Measurements from ENCODE around the gene AREL1.
A peak's percentile ranks its signal among the peaks of the same experiment; 100 is the strongest.
"Not testable (repeated sequence)": the region's sequence is repeated elsewhere in the genome, so short reads cannot be mapped to it uniquely, and the experiment has no call there.

Gene AREL1

GRCh38 chr14:74712499-74713394, at the start of gene AREL1, which contains the start of gene FCF1:
TSS of gene AREL1 (minus strand) at chr14:74713080. CDS start at chr14:74685615, 27,465 bp downstream.
TSS of gene FCF1 (plus strand) at chr14:74713144. CDS start at chr14:74713198, 54 bp downstream.
- peak; percentile 92 for DNase-seq (ENCODE audit: low spot score)

GRCh38 chr14:74758505-74758904, 45.6 kb upstream of the AREL1 start:
- DNase-seq (ENCODE audit: low spot score), result not testable (repeated sequence)

GRCh38 chr14:74756326-74756725, 43.4 kb upstream of the AREL1 start:
- no peak for DNase-seq (ENCODE audit: low spot score)

- no peak for DNase-seq (ENCODE audit: low spot score)
These were observed 42.0 kb upstream of the AREL1 start for GRCh38 chr14:74754899-74755298.

GRCh38 chr14:74754157-74754556, 41.3 kb upstream of the AREL1 start:
- no peak for DNase-seq (ENCODE audit: low spot score)

- DNase-seq (ENCODE audit: low spot score), result no peak
These were observed 34.4 kb upstream of the AREL1 start for GRCh38 chr14:74747237-74747636.

GRCh38 chr14:74739293-74740030, 26.6 kb upstream of the AREL1 start:
- DNase-seq (ENCODE audit: low spot score), result no peak

- no peak for DNase-seq (ENCODE audit: low spot score)
These were observed 25.0 kb upstream of the AREL1 start for GRCh38 chr14:74737753-74738325.

- no peak for DNase-seq (ENCODE audit: low spot score)
These were observed 22.2 kb upstream of the AREL1 start for GRCh38 chr14:74735125-74735524.

GRCh38 chr14:74733221-74733620, 20.3 kb upstream of the AREL1 start:
- DNase-seq (ENCODE audit: low spot score), result no peak

- DNase-seq (ENCODE audit: low spot score), result no peak
These were observed 19.5 kb upstream of the AREL1 start for GRCh38 chr14:74732387-74732786.

- no peak for DNase-seq (ENCODE audit: low spot score)
These were observed 10.3 kb upstream of the AREL1 start for GRCh38 chr14:74723134-74723533.

GRCh38 chr14:74720526-74720925, 7.6 kb upstream of the AREL1 start:
- DNase-seq (ENCODE audit: low spot score), result no peak

GRCh38 chr14:74713395-74713735, 485 bp upstream of the AREL1 start:
- DNase-seq (ENCODE audit: low spot score), result no peak

- DNase-seq (ENCODE audit: low spot score), result no peak
These were observed 1.2 kb downstream of the AREL1 start for GRCh38 chr14:74711651-74712050.

GRCh38 chr14:74710480-74710879, 2.4 kb downstream of the AREL1 start:
- DNase-seq (ENCODE audit: low spot score), result no peak

GRCh38 chr14:74705613-74706500, 7.0 kb downstream of the AREL1 start:
- DNase-seq (ENCODE audit: low spot score), result no peak

- DNase-seq (ENCODE audit: low spot score), result no peak
These were observed 8.2 kb downstream of the AREL1 start for GRCh38 chr14:74704656-74705055.

GRCh38 chr14:74703043-74703442, 9.8 kb downstream of the AREL1 start:
- DNase-seq (ENCODE audit: low spot score), result no peak

- DNase-seq (ENCODE audit: low spot score), result no peak
These were observed 10.6 kb downstream of the AREL1 start for GRCh38 chr14:74702293-74702692.

GRCh38 chr14:74698465-74698864, 14.4 kb downstream of the AREL1 start:
- DNase-seq (ENCODE audit: low spot score), result no peak

- DNase-seq (ENCODE audit: low spot score), result no peak
These were observed 14.9 kb downstream of the AREL1 start for GRCh38 chr14:74697976-74698375.
